Right renal cortex interstitium (tissue), 3 donors: ENCODE data around the gene ZNF366. TPM values are rescaled to one million over a fixed set of nuclear protein-coding genes. Genes with fewer than 3 reads are reported as not detected.
A peak's percentile ranks its signal among the peaks of the same experiment; 100 is the strongest.

Experiments used
- DNase-seq, 3 donors: peaks; one replicate each; pipeline ENCODE4 v3.0.0-alpha.2; 2013; ENCODE audit warnings: low read depth in 3 of 3, low spot score in 2 of 3
- polyA plus RNA-seq, 3 donors: library from polyadenylated mRNA; unstranded; fragments of 120-200 nt; gene quantifications; one replicate each; pipeline ENCODE4 v1.2.1, GENCODE V29; 2013; ENCODE audit not compliant: insufficient read length in 3 of 3

The ZNF366 gene
- polyA plus RNA-seq, 3 donors, result 4.0 to 4.7 (median 4.6) TPM

DNA sequence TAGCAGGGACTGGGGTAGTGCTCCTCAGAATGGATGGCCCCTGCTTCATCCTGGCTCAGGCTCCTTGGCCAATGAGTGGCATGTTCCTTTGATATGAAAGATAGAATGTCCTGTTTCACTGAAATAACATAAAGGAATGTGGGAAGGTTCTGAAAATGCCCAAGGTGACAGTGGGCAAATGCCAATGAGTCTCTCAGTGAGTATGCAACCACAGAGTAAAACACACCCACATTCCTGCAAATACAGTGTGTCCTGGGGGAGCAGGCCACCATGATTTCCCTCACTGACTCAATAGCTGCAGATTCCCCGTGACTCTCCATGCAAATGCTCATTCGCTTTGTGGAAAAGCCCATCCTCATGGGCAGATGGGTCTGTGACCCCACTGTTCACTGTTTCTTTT, 36.4 kb downstream of the ZNF366 start:
- DNase-seq, result no peak

DNA sequence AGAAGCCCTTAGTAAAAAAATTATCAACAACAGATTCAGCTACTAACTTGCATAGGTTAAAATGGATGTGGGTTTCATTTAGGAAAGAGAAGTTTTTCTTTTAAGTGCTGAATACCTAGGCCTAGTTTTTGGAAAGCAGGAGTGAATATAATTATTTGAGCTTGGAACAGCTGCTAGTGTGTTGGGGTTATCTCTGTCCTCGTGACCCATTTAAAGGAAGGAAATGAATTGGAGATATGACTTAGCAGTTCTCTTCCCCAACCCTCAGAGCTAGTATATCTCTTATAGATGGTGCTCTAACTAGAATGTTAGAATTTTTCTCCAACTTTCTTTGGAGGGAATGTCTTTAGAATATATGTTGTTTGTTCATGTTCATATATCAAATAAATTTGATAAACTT, 38.6 kb downstream of the ZNF366 start:
- DNase-seq, result no peak

DNA sequence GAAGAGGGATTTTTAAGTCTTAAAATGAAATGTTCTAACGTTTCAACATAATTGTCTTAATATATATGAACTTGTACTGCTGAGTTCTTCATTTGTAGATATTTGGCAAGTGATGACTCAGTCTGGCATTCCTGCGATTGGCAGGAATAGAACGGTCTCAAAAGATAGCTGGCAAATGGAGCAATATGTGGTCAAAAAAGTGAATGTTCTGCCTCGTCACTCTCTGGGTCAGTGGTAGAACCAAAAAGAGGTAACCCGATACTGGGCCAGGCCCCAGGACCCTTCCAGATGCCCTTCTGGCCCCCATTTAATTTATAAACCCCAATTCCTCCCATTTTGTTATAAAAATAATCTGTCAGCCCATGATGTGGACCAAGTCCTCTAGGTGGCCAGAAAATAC, 39.2 kb downstream of the ZNF366 start:
- no peak for DNase-seq

DNA sequence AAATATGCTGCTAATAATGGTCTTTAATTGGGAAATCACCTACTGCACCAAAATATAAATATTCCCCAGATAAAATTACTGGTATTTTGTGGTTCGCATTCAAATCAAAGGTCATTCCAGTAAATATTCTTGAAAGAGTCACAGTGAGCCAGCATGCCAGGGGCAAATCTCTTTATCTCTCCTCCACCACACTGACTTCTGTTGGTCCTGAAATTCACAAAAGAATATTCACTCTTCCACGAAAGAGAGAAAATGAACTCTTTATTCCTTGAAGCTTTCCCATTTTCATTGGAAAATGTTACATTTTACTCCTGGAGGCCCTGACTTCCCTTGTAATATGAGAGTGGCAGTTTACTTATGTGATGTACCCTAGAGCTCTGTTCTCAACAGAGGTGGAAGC, 39.7 kb downstream of the ZNF366 start:
- DNase-seq, result no peak

DNA sequence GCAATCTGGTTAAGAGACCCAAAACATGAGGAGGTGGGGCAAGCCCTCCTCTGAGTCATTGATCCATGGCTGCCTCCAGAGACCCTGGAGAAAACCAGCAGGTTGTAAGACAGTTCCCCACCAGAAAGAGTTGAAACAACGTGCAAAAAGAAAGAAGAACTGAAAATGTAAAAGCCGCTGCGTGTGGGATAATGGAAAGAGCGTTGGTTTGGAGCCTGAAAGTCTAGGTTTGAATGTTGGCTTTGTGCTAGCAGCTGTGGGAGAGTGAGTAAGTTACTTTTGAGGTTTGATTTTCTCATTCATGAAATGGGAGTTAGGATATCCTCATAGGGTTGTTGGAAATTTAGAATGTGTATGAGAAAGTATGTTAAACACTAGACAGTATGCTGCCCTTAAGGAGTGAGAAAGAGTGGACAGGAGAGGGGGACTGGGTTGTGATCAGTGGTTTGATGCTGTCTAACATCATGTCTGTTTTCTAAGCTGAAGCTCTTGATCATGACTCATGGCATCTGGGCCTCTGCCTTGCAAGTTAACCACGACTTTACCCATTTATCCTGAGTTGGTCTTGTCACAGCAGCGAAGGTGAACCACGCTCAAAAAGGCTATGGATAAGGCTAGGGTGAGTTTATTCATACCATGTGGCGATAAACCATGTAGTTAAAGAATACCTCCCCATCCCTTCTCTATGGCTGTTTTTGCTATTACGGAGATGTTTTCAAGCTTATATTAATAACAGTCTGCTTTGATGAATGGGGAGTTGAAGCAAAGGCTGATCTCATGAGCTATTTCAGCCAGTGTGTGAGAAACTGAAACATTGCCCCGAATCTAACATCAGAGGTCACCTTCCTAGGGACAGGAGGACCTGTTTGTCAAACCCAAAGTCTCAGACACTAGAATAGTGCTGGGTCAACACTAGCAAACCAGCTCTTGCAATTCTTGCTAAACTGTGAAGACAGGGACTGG, 41.3 kb downstream of the ZNF366 start:
- no peak for DNase-seq

DNA sequence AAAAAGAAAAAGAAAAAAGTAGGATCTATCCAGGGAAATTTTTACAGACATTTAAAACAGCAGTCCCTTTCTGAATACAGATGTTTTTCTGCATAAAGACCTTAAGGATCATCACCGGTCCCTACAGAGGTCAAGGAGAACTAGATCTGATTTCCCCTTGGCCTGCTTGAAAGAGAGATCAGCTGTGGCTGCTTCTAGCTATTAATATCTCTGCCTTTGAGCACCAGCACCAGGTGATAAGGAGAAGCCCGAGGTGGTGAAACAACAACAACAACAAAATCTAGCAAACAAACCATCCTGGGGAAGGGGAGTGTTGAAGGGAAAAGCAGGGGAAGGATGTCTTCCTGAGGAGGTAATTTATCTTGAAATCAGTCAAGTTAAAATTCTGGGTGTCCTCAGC, 42.1 kb downstream of the ZNF366 start:
- no peak for DNase-seq

DNA sequence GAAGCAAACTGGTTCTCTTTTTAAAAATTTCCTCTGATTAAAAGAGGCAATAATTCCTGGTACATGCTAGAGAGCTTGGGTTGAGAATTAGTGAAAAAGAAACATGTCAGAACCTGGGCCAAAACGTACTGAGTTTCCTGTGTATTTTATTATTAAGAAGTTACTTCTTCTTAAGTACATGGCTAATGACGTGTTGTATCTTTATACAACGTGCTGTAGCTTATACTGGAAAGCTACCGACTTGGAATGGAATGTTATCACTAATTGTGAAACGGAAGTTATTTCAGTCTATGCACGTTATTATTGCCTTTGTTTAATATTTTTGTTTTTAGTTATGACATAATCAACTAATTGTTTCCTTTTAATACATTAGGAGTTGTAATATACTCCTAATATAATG, 43.1 kb downstream of the ZNF366 start:
- DNase-seq, result no peak

DNA sequence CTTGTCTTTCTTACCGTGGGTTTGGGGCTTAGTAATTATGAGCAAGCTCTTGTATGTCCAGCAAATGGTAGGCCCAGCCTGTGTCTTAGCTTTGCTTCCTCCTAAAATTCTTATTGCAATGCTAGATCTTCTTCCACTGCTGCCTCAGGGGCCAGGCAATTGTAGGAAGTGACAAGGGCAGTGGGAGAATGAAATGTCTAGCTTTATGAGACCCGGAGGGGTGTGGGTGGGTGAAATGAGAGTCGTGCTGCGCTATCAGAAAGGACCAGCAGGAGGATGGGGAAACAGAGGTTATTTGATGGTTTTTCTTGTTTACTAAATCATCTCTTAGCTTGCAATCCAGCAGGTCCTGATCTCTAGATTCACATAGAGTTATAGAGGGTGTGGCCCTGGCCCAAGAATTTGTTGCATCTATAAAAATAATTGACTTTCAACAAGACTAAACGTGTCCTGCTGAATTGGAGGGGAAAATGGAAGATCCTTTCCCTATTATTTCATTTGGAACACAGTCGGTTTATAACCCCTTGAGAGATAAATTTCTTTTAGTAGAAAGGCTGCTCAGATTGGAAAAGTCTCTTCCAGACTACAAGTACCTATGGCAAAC, 43.7 kb downstream of the ZNF366 start:
- no peak for DNase-seq

DNA sequence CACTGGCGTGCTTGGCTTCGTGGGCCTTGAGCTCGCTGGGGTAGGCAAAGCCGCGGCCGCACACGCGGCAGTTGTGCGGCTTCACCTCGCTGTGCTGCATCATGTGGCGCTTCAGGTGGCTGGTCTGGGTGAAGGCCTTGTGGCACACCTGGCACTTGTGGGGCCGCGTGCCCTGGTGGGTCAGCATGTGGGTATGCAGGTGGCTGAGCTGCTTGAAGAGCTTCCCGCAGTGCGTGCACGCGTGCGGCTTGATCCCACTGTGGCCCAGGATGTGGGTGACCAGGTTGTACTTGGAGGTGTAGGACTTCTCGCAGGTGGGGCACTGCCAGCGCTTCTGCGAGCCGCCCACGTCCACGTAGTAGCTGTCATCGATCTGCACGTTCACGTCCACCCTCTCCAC, 46.8 kb downstream of the ZNF366 start:
- DNase-seq, result no peak

DNA sequence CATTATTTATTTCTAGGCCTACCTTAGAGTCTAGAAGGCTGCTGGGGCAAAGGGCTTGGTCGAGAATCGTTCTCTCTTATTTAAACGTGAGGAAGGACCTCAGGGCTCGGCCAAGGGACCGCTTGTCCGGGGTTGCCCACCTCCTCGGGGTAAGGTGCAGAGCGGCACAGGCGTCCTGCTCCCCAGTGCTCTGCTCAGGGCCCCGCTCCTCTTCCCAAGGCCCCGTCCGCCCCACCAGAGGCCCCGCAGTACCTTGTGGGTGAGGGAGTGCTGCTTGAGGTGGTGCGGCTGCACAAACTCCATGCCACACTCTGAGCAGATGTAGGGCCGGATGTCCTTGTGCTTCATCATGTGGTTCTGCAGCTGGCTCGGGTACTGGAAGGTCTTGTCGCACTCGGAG, 47.3 kb downstream of the ZNF366 start:
- no peak for DNase-seq

DNA sequence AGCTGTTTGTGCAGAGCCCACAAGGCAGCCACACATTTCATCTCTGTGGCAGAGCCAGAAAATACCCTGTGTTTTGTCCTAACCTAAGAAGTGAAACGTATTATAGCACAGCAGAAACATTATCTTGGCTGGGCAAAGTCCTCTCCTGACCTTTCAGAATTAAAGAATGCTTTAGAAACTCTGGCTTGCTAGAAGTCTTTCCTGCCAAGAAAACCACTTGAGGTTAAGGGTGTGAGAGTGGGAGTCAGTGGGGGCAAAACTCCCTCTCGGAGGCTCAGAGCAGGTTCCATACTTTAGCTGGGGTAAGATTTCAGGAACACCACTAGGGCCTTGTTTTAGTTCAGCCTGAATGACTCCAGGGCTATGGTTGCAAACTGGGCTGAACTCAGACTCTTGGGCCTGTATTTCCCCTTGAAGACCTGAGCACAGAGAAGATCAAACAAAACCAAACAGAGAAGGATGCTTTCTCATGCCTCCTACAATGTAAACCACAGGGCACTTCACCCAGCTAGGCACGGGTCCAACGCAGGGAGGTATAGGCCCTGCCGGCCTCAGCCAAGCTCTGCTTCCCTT, 48.0 kb downstream of the ZNF366 start:
- peak in 1 of 3 donors; percentile 32 for DNase-seq

DNA sequence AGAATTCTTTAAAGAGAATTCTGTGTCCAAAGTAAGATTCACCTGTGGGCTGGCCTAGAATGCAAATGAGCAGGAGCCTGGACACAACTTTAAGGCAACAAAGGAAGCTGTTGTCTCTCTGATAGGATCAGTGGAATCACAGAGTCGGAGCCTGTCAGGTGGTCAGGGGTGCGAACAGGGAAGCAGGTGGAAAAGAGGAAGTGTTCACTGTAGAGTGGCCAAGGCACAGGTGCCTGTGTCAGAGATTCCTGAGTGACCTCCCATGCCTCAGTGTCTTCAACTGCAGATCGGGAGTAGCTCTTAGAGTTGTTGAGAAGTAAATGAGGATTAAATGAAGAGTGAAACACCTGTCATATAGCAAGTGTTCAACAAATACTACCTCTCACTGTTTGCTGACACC, 48.8 kb downstream of the ZNF366 start:
- no peak for DNase-seq

DNA sequence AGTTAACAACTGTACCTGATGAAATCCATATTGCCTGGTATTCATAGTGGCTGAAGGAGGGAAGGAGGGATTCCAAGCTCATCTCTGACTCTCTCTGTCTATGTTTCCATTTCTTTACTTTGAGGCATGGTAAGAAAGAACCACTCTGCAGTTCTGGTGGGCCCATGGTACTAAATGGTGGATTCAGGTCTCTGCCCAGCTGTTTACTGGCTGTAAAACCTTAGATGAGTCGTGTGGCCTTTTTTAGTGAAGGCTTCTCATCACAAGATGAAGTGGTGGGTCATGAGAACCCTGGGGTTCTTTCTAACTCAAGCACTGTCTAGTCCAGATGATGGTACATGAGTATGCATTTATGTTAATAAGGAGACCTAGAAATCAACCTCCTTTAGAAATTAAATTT, 49.7 kb downstream of the ZNF366 start:
- DNase-seq, result no peak

DNA sequence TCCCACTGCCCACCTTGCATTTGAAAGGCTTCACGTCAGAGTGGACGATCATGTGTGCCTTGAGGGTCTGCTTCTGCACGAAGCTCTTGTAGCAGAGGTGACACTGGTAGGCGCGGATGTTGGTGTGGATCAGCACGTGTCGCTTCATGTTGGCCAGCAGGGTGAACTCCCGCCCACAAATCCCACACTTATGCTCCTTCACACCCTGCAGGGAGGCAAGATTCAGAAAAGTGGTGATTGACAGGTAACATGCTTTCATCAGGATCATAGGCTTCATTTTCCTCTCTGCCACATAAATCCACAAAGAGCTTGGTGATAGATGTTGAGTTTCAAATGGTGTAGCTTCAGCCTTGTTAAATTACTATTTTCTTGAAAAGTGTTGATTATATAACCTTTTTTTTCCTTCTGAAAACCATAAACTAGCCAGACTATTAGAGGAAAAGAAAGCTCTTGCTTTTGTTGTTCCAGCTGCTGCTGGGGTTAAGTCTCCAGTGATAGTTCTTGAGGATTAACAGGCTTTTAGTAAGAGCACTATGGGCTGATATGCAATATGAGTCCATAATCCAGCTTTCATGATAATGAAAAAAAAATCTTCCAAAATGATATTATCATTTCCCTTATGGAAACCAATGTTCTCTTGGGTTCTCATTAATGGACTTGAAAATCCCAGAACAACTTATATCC, 50.7 kb downstream of the ZNF366 start:
- no peak for DNase-seq

DNA sequence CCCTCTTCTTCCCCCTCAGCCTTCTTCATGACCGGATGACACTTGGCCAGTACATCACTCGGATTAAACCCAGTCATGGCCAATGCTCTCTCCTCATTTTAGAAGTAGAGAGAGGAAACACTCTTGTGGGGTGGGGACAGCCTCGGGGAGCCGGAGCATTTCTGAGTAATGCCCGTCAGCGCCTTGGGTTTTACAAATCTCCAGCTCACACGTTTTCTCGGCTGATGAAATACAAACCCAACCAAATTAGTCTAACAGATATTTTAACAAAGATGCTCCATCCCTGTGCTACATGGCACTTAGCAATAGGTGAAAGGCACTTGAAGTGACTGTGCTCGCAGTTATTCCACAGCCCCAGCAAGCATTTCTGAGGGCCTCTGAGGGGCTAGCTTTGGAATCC, 51.7 kb downstream of the ZNF366 start:
- DNase-seq, result no peak

DNA sequence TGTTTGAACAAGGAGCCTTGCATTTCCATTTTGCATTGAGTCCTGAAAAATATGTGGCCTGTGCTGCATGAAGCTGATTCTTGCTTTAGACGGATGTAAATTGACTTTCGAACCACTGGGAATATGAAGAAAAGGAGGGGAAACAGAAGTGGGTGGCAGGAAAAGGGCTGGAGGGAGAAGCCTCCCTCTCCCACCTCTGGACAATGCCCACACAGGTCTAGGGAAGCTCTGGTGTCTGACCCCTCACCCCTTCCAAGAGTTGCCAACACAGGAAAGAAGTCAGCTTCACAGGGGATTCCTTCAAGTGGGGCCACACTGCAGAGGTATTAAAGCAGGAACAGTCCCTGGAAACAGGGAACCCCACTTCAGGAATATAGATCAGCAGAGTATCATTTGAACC, 52.2 kb downstream of the ZNF366 start:
- DNase-seq, result no peak

DNA sequence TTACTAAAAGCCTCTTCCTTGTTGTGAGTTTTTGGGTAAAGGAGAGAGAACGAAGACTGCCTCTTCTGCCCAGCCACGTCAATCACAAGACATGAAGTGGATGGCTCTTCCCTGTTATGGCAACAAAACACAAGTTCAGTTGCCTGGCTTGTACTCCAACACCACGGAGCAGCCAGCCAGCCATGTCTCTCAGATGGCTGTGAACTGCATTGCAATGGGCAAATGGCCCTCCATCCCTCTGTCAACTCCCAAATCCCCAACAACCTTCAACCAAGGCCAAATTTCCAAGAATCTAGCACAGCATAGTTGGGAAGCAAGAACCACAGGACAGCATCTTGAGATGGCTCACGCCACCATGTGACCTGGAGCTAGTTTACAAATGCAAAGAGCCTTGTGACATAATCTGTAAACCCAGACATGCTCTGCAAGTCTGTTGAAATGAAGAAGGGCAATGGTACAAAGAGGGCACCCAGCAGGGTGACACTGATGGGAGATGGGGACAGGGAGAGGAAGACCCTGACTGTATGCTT, 53.9 kb downstream of the ZNF366 start:
- DNase-seq, result no peak

DNA sequence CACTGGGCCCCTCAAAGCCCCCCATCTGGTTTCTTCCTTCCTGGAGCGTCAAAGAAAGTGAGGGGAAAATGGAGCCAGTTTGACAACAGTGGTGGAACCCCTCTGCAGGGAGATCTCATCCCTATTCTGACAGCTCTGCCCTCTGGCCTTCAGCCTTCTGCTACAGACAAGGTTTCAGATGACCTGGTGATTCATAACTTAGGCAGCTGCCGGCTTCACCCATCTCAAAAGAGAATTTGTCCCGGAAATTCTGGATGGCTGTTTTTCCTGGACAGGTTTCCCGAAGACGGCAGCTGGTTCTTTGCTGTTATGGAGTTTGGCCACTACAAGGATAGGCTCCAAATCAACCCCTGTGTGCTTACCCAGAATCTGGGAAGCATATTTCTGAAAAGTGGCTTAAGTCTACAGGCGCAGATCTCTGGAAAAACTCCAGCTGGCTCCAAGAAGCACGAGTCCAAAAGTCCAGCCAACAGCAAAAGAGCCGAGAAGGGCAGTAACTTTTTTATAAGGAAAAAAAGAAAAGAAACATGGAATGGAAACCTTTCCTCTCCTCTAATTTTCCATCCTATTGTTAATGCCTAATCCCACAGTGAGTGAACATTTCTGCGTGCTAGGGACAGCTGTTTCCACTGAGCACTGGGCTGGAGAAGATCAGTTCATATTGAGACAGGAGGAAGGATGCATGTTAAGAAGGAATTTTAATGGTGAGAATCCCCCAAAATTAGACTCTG, 54.5 kb downstream of the ZNF366 start:
- peak; percentile 43 to 69 (median 53) for DNase-seq

DNA sequence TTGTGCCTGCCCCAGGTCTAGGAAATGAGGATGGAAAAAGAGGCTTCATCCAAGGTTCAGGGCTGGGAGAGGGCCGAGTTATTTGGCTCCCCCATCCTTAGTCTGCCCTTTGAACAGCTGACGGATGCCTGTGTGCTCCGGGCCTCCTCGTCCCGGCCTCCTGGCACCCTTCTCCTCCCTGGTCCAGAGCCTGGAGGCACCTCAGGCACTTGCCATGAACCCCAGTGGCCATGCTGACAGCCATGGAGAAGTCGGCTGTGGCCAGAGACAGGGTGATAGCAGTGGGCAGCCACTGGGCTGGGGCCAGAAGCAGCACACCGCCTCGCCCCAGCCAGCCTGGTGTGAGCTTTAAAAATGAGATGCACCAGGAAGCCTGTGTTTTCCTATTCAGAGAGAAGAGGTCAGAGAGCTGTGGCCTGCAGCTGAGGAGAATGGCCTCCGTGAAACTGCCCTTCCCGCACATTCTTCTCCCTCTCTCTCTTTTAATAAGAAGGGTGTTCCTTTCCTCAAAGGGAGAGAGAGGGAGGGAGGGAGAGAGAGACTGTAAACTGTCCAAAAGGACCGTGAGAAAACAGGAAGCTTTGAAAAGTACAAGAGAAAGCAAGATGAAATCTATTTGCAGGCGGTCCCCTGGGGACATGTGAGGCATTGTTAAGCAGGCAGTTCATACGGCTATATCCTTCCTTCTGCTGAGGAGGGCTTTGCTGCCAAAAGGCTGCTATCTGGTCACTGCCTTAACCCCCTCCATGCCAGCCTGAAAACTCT, 55.3 kb downstream of the ZNF366 start:
- DNase-seq, result peak; percentile 53 to 61 (median 56)

DNA sequence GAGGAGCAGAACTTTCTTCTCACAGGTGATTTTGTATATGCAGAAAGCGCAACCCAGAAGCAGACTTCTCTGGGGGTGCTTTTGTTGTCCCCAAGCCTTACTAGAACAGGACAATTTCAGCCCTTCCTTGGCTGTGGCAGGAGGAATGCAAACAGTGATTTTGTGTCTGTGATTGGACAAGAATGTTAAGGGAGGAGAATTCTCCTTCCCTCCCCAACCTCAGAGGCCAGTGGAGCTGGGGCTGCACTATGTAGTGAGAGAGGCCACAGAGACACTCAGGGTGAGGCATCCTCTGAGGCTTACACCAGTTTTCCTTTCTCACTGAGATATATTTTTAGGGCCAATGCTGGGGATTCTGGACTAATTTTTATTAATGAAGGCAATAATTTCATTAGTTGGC, 58.8 kb downstream of the ZNF366 start:
- DNase-seq, result no peak
